ENCODE measurements around the gene MZT2A.
"Not testable (repeated sequence)": the region's sequence is repeated elsewhere in the genome, so short reads cannot be mapped to it uniquely, and the experiment has no call there.

The MZT2A gene

DNA sequence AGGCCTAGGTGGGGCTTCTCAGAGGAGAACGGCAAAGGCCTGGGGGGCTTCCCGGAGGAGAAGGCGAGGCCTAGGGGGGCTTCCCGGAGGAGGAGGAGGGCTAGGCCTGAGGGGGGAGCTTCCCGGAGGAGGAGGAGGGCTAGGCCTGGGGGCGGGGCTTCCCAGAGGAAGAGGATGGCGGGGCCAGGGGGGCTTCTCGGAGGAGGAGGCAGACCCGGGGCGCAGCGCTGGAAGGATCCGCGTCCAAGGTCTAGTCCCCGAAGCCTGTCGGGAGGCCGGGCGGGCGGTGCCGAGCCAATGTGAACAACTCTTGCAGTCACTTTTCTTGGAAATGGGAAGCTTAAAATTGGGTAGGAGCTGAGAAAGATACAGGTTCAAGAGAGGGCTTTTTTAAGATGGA is 46.3 kb downstream of the MZT2A start:
- DNase-seq: no peak

DNA sequence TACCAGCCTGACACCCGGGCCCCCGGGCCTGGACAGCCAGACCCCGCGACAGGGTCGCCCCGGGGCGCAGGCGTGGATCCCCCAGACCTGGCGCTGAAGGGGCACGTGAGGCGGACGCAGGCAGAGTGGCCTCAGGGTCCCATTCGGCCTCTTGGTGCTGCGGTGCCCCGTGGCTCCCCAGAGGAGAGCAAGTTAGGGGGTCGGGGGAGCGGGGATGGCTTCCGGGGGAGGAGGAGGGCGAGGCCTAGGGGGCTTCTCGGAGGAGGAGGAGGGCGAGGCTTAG is 46.7 kb downstream of the MZT2A start:
- not testable (repeated sequence) for DNase-seq

DNA sequence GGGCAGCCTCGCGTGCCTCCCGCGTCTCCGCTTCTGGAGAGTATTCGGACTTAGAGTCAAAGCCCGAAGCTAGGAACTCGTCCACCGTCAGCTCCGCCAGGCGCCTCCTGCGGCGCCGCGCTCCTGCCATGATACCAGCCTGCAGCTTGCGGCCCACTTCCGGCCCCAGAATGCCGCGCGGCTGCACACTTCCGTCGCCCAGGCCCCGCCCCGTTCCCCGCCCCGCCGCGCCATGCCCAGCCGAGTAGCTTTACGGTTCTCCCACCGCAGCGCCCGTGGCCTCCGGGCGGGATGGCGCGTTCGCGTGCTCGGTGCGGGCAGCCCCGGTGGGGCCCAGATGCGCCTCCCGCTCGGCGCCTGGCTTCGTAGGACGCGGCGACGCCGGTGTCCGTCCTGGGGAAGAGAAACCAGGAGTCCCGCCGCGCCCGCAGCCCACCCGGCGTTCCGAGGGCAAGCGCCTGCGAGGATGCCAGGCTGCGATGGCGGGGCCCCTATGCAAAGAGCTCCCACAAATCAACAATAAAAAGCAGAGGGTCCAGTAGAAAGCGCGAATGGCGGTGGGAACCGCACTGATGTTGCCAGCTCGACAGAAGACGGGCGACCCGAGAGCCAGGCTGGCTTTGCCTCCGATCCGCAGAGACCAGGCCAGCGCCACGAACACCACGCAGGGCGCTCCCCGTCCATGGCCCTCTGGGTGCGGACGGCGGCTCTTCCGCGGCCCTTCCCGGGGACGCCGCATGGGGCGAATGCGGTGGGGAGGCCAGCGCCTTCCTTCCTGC is 47.3 kb downstream of the MZT2A start:
- not testable (repeated sequence) for DNase-seq

DNA sequence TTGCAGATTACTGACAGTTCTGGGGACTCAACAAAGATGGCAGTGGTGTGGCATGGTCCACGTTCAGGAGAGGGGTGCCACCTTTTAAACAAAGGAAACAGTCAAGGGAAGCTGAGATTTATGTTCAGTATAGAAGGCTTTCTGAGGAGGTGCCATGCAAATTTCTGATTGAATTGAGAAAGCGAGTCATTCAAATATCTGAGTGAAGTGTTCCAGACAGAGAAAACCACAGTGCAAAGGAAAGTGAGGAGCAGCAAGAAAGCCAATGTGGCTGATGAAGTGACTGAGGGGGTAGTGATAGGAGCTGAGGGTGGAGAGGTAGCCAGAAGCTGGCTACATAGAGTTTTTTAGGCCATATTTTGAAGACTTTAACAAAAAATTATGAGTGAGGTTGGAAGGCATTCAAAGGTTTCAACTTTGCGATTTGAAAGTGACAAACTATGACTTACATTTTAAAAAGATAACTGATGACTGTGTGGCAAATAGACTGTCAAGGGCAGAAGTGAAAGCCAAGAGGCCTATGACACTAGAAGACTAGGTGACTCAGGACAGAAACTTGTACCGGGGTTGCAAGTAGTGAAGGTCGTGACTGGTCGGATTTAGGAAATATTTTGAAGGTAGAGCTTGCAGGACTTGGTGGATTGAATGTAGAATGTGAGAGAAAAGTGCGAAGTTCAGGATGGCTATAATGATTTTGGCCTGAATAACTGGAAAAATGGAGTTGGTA is 51.3 kb downstream of the MZT2A start:
- DNase-seq: not testable (repeated sequence)
